Osteocyte (in vitro differentiated cells): Measurements from ENCODE around the gene LRP1B. TPM values are rescaled to one million over a fixed set of nuclear protein-coding genes. Genes with fewer than 3 reads are reported as not detected.

ENCODE experiments used
- DNase-seq: peaks from one replicate; pipeline ENCODE4 v3.0.0; 2021; ENCODE audit warnings: mixed read lengths; ENCODE audit not compliant: unreplicated experiment; ENCODE audit errors: extremely low spot score
- H3K27ac Mint-ChIP-seq: one replicate; pipeline ENCODE4 v1.8.0; 2021; ENCODE audit warnings: mild to moderate bottlenecking, mixed read lengths; ENCODE audit not compliant: unreplicated experiment
- H3K27me3 Mint-ChIP-seq: one replicate; pipeline ENCODE4 v1.8.0; 2021; ENCODE audit warnings: mixed read lengths; ENCODE audit not compliant: unreplicated experiment
- H3K36me3 Mint-ChIP-seq: one replicate; pipeline ENCODE4 v1.8.0; 2021; ENCODE audit warnings: mixed read lengths; ENCODE audit not compliant: unreplicated experiment
- H3K4me1 Mint-ChIP-seq: one replicate; pipeline ENCODE4 v1.8.0; 2021; ENCODE audit warnings: mixed read lengths; ENCODE audit not compliant: unreplicated experiment
- H3K4me3 Mint-ChIP-seq: one replicate; pipeline ENCODE4 v1.8.0; 2021; ENCODE audit warnings: mild to moderate bottlenecking, moderate library complexity, mixed read lengths; ENCODE audit not compliant: unreplicated experiment
- H3K9me3 Mint-ChIP-seq: one replicate; pipeline ENCODE4 v1.8.0; 2021; ENCODE audit warnings: mixed read lengths; ENCODE audit not compliant: unreplicated experiment
- CTCF ChIP-seq: fragments of 200-600 bp; sonication (generic); IDR thresholded peaks from 2 replicates; pipeline ENCODE4 v1.5.0; 2021; ENCODE audit warnings: antibody characterized with exemption, mild to moderate bottlenecking, moderate library complexity
- total RNA-seq: library from RNA; stranded (reverse); gene quantifications from 2 replicates; pipeline ENCODE4 v1.2.1, GENCODE V29; 2021

The LRP1B gene
- total RNA-seq, 1 donor from 2014 or later, result 3.6 TPM

- H3K36me3 Mint-ChIP-seq, result no peaks in the 10 kb centered on the region
- H3K4me3 Mint-ChIP-seq, result no peak overlapping the region
- H3K27ac Mint-ChIP-seq, result no peak overlapping the region
- TF ChIP-seq CTCF, result no peak
- DNase-seq, result no peak
- H3K9me3 Mint-ChIP-seq, result no peaks in the 10 kb centered on the region
- no peaks in the 10 kb centered on the region for H3K27me3 Mint-ChIP-seq
- no peaks in the 10 kb centered on the region for H3K4me1 Mint-ChIP-seq
Measured at GRCh38 chr2:141848191-141848590, 282.6 kb downstream of the LRP1B start.

GRCh38 chr2:141844231-141844630 lies 286.6 kb downstream of the LRP1B start:
- Mint-ChIP-seq H3K4me3 (no peak overlapping the region), H3K27me3 (no peaks in the 10 kb centered on the region), H3K9me3 (no peaks in the 10 kb centered on the region), H3K36me3 (no peaks in the 10 kb centered on the region), H3K4me1 (no peaks in the 10 kb centered on the region), H3K27ac (no peak overlapping the region)
- no peak for TF ChIP-seq CTCF
- no peak for DNase-seq

- no peak for TF ChIP-seq CTCF
- H3K4me3 Mint-ChIP-seq, result no peak overlapping the region
- no peaks in the 10 kb centered on the region for H3K9me3 Mint-ChIP-seq
- H3K27ac Mint-ChIP-seq, result no peak overlapping the region
- H3K27me3 Mint-ChIP-seq, result no peaks in the 10 kb centered on the region
- no peaks in the 10 kb centered on the region for H3K36me3 Mint-ChIP-seq
- H3K4me1 Mint-ChIP-seq, result no peaks in the 10 kb centered on the region
- DNase-seq, result no peak
Measured at GRCh38 chr2:141835103-141835502, 295.7 kb downstream of the LRP1B start.

GRCh38 chr2:141828761-141829160 lies 302.1 kb downstream of the LRP1B start:
- Mint-ChIP-seq H3K27me3 (no peaks in the 10 kb centered on the region), H3K4me1 (no peaks in the 10 kb centered on the region), H3K4me3 (no peak overlapping the region), H3K27ac (no peak overlapping the region), H3K9me3 (peaks cover 5% of the 10 kb centered on the region), H3K36me3 (no peaks in the 10 kb centered on the region)
- no peak for DNase-seq
- TF ChIP-seq CTCF, result no peak

GRCh38 chr2:141824790-141825189 lies 306.0 kb downstream of the LRP1B start:
- H3K9me3 Mint-ChIP-seq, result peaks cover 5% of the 10 kb centered on the region
- no peaks in the 10 kb centered on the region for H3K36me3 Mint-ChIP-seq
- no peak overlapping the region for H3K4me3 Mint-ChIP-seq
- H3K27ac Mint-ChIP-seq, result no peak overlapping the region
- no peaks in the 10 kb centered on the region for H3K27me3 Mint-ChIP-seq
- no peak for TF ChIP-seq CTCF
- no peaks in the 10 kb centered on the region for H3K4me1 Mint-ChIP-seq
- DNase-seq, result no peak
